Stimulated activated naive CD4-positive, alpha-beta T cell (primary cell): ENCODE measurements around the gene PKM.
"Not testable (repeated sequence)": the region's sequence is repeated elsewhere in the genome, so short reads cannot be mapped to it uniquely, and the experiment has no call there.

Experiments used
- DNase-seq, 6 experiments: peaks; one replicate each; lab custom pipeline; 2025; lab: John Stamatoyannopoulos, UW

PKM gene

DNA sequence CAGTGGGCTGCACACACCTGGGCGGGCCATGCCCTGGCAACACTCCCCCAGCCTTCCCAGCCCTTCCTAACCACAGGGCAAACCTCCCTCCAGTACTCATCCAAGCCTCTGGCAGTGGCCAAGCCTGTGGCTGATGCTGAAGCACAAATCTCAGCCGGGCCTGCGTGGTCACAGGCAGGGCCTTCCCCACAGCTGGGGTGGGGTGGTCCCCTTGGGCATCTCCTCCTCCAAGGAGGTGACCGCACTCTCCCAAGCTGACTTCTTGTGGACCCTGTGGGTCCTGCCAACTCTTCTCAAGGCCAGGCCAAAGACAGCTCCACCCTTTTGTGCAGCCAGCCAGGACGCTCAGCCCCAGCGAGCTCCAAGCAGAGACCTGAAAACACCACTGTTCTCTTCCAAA lies 54.8 kb downstream of the PKM start:
- DNase-seq: no peak

DNA sequence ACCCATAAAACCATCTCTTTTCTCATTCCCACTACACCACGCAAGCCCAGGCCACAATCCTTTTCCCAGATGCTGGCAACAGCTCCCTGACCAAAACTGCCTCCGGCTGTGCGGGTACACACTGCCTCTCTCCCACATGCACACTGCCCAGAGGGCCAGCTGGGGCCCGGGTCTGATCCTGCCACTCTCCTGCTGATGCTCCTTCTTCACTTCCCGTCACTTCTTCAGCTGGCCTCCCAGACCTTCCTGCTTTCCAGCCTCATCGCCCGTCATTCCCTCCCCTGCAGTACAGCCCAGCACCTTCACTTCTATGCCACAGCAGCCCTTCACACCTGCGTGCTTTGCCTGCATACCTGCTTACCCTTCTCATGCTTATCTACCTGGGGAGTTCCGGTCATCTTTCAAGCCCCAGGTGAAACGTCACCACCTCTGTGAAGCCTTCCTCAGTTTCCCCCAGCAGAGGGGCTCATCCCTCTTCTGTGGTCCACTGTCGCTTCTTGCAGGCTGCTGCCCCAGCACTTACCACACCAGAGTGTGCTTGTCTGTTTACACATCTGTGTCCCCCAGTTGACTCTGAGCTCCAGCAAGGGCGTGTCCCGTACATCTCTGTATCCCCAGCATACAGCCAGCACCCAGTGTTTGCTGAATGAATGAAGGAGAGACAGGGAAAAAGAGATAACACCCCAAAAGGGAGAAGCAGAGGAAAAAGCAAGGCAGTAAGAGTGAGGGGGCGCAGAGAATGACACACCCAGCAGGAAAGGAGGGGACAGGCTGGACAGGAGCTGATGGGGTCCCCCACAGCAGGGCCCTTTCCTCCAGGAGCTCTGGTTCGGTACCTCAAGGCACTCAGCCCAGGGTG lies 55.6 kb downstream of the PKM start:
- no peak for DNase-seq

GRCh38 chr15:72174551-72175165 lies 56.3 kb downstream of the PKM start:
- no peak for DNase-seq

DNA sequence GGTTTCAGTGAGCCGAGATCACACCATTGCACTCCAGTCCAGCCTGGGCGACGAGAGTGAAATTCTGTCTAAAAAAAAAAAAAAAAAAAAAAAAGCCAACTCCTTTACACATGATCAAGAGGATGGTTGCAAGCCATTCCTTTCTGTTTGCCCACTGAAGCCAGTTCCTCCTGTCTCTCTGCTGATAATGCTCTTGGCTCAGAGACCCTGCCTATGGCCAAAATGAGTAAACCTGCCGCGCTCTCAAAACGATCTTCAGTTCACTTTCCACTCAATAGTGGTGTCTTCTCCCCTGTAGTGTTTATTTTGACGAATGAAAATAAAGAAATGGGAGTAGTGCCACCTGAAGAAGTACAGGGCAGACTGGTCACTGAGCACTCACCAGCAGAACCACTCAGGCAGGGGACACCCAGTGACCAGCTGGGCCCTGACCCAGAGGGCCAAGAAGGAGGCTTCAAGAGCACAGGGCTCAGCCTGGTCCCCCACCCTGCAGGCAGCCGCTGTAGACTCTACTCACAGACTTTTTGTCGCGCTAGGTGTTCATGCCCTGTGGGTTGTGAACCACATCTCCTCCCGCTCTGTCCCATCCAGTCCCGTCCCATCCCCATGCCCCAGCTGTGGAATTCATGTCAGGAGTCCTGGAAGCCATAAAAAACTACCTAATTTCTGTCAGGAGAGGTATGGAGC lies 57.0 kb downstream of the PKM start:
- DNase-seq: no peak

GRCh38 chr15:72173401-72173800 lies 57.6 kb downstream of the PKM start:
- no peak for DNase-seq

- no peak for DNase-seq
These were observed 58.2 kb downstream of the PKM start for GRCh38 chr15:72172796-72173195.

GRCh38 chr15:72171978-72172377 lies 59.0 kb downstream of the PKM start:
- DNase-seq: not testable (repeated sequence)

GRCh38 chr15:72170691-72171090 lies 60.3 kb downstream of the PKM start:
- DNase-seq: no peak

- DNase-seq: no peak
These were observed 60.9 kb downstream of the PKM start for GRCh38 chr15:72169921-72170611.

DNA sequence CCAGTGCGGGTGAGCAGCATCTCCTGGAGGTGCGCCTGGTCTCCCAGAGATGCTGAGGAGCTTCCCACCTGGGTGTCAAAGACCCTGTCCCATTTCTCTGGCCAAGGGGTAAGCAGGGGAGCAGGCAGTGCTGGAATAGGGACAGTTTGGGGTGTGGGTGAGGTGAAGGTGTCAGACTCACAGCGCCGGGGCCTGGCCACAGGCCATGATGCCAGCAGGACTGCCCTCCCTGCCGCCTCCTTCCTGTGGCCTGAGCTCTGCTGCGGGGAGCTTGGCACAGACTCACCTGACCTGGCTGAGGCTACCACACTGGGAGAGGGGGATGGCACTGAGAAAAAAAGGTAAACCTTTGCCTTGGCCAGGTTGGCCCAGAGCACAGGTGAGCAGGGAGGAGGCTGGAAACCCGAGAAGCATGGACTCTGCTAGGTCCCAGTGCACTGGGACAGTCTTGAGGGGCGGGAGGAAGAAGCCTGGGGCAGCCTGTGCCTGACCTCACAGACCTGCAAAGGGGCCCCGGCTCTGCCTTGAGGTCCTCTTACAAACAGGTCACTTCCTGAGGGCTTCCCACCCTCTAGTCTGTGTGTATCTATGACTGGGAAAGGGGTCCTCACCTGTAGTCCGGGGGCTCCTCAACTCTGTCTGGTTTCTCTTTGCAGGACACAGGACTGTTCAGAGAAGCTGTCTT lies 61.6 kb downstream of the PKM start:
- no peak for DNase-seq

DNA sequence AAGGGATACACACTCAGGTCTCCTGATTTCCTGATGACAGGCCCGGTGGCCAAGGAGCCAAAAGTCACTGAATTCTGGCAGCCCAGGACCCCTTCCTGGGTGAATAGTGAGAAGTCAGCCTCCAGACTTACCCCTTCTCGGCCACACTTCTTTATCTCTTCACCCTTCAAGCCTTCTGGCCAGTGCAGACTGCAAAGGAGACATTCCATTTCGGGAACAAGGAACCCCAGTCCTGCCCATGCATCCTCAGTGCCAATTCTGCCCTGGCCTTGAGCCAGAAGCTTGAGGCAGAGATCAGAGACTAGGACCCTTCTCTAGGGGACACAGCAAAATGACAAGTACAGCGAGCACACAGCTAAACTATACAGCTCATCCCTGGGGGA lies 62.2 kb downstream of the PKM start:
- DNase-seq: no peak

- DNase-seq: no peak
These were observed 62.7 kb downstream of the PKM start for GRCh38 chr15:72168131-72168807.

GRCh38 chr15:72167445-72167844 lies 63.5 kb downstream of the PKM start:
- DNase-seq: no peak

GRCh38 chr15:72166716-72167417 lies 64.1 kb downstream of the PKM start:
- no peak for DNase-seq

DNA sequence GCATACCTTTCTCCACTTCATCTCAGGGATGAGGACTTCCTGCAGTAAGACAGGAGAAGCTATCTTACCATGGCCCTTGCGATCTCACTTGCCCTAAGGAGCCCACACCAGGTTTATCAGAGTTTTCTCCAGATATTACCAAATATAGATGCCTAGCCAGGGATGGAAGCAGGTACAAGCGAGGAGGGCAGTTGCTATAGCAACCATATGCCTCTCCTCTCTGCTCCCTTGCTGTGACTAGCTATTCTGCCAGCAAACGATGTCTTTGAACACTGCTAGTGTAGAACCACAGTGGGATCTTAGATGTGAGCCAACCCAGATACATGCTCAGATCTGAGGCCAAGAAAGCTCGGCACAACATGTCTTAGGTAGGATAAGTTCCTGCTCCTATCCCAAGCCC lies 67.3 kb downstream of the PKM start:
- DNase-seq: no peak

- no peak for DNase-seq
These were observed 68.4 kb downstream of the PKM start for GRCh38 chr15:72162569-72162968.

DNA sequence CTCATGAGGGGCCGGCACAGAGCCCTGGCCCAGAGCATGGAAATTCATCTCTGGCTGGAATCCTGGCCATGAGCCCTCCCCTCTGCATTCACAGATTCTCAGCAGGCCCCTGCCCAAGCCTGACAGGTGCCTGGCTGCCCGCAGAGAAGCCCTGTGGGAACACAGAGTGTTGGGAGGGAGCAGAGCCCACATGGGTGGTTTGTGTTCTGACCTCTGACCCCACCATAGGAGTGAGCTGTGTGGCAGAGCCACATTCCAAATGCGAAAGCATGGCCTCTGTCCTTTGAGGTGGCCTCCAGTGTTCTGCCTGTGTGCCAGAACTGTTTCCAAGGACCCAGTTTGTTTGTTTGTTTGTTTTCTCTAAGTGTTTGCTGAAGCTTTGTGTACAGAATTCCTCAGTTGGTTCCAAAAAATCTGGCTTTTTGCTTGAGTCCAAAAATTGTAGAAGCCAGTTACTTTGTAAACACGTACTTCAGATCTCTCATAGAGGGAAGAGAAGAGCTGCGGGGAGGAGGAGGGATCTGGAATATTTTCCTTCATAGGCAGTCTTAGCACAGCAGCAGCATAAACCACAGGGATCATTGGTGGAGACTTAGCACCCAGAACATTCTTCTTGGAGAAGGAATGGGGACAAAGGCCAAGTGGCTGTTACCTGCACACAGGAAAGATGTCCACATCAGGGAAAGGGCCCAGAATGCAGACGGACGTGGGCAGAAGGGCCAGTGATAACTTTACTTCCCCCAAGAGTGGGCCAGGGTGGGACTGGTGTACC lies 69.4 kb downstream of the PKM start:
- DNase-seq: no peak

- DNase-seq: no peak
These were observed 70.2 kb downstream of the PKM start for GRCh38 chr15:72160696-72161245.

GRCh38 chr15:72156928-72157327 lies 74.1 kb downstream of the PKM start:
- no peak for DNase-seq
